HG02973 (cell line): Measurements from ENCODE around the gene PRKG1.

ENCODE experiments used
- ATAC-seq: cut with Tn5 transposase; IDR thresholded peaks from one replicate; pipeline ENCODE4 v1.9.1; 2021; ENCODE audit warnings: moderate library complexity; ENCODE audit not compliant: unreplicated experiment

Gene PRKG1

DNA sequence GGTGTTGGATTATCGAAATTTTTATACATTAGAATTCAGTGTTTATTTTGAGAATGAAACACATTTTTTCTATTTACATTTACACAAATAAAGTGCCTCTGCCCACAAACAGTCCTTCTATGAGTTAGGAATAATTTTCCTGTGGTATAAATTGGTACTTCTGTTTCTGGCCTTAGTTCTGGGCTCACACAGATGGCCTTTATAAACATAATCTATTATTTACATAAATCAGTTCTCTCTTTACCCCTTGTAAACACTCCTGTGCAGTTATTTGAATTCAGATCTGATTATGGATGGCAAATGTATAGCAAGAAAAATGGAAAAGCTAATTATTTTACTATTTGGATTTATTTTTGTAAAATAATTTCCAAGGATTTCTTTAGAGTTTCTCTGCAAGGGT lies 143.2 kb downstream of the PRKG1 start:
- ATAC-seq: no peak

DNA sequence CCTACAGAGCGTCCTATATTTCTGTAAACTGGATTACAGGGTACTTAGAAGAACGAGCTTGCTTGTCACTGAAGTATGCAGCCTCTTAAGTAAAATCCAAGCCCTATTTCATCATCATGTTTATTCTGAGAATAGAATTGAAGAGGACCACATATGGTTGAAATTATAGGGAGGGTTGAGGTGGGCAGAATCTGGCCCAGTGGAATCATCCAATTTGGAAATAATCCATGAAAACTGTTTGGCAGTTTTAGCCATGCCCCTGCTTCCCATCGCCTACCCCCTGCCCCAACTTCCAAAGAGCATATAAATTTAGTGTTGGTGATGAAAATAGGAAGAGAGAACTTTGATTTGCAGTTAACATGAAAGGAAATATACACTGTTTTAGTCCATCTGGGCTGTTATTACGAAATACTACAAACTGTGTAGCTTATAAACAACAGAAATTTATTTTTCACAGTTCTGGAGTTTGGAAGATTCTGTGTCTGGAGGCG lies 150.4 kb downstream of the PRKG1 start:
- no peak for ATAC-seq

DNA sequence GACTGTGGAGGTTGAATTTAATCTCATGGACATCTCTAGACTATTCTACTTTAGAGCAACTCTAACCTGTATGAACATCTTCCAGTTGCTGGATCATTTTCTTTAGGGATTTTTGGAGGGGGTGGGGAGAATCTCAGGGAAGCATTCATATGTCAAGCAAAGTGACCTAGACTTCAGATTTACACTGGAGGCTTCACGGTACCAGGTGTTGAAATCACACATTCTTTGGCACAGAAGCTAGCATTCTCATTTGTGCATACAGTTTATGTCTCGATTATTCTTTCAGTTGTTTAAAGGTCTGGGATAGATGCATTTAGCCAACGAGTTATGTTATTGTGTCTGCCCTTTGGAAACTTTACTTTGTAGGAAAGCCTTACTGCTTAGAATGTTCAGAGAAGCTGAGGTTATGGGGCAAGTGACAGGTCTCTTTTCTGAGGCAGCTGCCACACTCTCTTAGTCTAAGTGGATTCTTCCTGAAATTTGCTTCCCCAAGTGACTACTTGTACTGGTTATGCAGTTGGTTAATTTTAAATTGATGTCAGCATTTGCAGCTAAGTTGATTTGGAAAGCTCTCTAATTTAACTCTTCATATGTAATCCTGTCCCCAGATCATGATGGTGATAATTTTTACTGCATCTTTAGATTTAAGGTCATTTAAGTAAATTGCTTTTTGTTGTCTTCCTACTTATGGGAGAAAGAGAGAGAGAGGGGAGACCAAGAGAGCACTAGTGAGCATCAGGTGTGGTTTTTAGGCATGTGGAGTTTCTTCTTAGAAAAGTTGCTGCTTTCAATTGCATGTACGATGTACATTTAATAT lies 153.8 kb downstream of the PRKG1 start:
- ATAC-seq: no peak

DNA sequence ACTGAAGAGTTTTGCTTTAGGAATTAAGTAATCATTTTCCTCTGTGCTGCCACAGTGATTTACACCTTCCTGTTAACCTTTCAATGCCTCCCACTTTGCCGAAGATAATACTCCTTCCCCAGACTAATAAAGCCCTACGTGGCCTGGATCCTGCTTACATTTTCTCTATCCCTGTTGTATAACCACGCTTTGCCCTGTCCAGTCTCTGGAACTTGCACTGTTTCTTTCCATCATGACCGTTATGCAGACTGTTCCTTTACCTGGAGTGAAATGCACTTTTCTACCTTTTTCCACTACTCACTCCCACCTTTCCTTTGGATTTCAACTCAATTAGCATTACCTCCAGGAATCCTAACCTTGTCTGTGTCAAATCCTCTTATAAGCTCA lies 154.4 kb downstream of the PRKG1 start:
- no peak for ATAC-seq

DNA sequence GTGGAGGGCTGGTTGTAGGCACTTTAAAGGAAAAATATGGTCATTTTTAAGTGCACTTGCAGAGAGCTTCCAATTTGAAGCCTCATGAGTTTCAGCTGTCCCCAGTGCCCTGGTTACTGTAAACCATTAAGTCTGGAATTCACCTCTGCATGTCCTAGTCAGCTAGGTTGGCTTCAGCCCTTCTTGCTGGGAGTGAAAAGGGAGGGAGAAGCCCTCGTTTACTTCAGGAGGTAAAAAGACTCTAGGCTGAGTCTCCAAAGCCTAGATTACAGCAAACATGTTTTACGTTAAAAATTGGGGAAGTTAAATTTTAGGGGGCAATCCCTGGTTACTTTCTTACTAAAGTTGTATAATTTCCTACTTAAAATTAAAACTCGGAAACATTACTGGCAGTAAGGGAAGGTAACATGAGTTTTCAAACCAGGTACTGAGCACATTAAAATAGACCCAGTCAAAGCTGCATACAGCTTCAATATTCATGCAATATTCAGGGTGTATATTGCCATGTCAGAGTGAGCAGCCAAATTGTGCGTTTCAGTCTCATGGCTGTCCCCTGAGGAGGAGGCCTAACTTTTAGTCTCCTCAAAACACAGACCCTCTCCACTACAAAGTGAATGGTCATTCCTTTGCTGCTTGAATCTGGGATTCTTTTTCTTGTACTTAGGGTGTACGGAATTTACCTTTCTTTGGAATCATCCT lies 156.7 kb downstream of the PRKG1 start:
- no peak for ATAC-seq

DNA sequence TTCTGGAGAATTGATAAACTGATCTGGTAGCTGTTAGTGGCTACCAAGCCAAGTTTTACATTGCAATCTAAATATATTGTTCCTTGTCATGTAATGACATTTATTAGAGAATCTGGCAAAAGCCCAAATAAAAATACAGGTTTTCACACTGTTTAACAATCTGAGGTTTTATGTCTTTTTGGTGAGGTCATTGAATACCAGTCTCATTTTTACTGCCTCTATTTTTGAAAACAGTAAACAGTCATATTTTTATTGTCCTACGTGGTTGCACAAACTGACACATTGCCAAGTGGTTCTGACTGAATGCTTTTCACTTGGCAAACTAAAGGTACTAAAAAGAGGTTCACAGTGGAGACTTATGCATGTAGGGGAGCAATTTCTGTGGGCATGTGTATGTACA lies 157.5 kb downstream of the PRKG1 start:
- no peak for ATAC-seq

DNA sequence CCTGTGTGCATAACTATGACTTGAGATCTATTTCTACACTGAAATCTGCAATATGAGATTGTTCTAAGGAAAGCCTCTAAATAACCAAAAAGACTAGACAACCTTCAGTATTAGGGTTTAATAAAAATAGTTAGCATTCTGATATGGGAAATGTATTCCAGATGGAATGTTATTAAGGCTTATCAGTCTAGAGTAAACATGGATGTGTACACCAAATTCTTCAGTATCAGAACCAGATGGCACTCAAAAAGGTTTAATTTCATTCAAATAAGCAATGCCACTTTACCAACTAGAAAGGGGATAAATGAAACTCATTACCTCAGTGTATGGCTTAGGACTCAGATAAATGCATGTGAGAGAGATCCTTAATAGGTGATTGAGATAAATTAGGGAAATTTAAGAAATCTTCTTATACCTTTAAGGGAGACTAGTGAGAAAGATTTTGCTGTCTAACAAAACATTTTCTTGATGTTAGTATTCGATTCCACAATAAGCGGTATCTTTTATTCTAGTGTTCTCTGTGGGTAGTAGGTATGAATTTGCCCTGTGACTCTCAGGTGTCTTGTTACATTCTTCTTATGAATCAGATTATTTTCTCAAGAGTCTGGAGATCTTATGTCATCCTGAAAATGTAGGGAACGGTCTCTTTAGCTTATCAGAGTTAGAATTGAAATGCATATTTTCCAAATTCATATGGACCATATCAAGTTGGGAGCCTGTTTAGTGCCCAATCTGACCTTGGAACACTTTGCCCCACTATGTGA lies 159.2 kb downstream of the PRKG1 start:
- ATAC-seq: no peak

DNA sequence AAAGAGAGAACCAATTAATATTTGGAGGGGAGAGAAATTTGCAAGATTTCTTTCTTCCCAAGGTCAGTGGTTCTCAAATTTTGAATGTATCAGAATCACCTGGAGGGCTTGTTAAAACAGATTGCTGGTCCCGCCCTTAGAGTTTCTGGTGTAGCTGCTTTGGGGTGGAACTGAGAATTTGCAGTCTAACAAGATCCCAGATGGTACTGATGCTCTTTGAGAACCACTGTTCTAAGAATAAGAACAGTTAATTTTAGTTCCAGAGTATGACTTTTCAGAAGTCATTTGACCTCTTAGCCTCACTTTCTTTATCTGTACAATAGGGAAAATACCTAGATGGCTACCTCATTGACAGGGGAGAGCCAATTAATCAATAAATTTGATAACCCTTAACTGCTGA lies 161.6 kb downstream of the PRKG1 start:
- no peak for ATAC-seq

DNA sequence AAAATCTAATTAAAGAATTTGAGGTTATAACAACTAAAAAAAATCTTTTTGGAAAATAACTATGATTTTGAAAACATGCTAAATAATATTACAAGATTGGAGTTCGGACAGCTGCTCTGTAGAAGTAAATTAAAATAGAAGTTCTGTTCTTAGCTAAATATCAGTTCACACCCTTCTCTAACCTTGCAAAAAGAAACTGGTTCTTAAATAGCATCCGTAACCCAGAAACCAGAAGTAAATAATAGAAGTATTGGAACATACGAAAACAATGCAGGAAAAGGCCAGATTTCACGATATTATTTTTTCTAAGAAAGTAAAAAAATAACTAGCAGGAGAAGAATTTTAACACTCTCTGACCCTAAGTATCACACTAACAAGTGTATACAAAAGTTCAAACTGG lies 164.7 kb downstream of the PRKG1 start:
- ATAC-seq: no peak

DNA sequence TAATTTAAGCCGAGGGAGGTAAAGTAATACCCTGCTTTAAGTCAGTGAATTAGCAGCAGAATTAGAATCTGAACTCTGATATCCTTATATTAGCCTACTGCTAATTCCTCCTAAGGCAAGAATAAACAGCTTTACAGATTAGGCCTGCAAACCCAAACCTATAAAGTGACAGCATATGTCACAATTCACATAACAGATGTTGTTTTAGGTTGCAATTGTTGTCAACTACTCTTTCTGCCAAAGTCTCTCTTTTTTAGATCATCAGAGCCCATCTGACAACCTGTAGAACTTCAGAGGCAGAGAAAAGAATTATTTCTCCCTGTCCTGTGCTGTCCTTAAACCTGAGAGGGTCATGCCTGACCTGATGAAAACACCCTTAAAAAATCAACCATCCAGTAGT lies 167.2 kb downstream of the PRKG1 start:
- no peak for ATAC-seq

DNA sequence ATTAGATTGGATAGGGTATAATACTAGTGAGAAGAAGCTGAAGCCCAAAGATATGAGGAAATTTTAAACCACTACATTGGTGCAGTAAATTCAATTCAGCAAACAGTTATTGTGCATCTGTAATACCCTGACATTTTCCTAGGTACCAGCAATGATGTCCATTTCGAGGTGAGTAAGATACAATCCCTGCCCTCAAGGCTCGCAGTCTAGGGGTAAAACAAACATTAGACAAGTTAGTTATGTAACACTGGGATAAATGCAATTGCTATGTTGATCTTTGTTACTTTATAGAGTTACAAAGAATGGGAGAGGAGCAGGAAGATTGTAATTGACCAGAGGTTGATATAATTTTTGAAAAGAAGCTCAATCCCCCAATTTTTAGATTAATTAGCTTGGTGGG lies 168.1 kb downstream of the PRKG1 start:
- no peak for ATAC-seq

DNA sequence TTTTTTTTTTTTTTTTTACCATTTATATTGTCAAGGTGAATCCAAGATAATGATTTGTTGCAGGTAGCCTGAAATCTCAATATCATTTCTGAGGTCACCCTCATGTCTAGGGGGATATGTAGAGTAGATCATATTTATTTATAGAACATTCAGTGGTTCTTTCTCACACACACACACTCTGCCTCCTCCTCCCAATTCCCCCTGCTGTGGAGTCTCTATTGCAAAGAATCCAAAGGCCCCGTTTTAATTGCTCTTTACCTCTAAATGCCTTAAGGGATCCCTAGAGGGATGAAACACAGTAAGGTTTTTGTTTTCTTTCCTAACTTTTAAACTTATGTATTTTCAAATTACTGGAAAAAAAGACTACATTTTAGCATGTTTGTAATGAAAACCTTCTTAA lies 170.0 kb downstream of the PRKG1 start:
- ATAC-seq: no peak

DNA sequence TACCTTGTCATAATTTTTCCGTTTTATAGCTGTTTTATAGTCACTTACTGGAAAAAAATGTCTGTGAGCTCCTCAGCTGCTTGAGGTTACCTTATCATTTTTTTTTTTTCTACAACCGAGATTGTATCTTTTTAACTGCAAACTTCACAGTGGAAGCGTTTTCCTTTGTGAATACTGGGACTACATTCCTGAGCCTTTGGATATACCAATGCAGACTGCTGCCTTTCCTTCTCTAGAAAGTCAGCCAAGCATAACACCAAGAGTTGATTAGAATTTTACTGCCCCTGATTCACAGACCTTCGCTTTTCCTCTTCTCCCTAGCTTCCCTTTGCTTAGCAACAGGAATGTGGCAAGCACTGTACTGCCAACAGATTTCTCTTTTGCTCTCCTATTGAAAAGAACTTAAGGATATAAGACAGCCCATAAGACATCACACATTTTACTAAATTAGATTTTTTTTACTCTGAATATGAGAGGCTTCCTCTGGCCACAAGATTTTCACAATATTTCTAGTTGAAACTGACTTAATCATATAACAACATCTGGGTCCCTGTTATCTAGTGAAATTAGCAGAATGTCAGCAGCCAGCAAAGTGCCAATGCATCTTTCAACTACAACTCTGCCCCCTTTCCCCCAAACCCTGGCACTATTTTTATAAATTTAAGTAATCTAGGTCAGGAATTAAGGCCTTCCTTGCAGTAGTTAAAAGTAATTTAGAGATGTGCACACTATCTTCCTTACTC lies 170.6 kb downstream of the PRKG1 start:
- ATAC-seq: no peak

DNA sequence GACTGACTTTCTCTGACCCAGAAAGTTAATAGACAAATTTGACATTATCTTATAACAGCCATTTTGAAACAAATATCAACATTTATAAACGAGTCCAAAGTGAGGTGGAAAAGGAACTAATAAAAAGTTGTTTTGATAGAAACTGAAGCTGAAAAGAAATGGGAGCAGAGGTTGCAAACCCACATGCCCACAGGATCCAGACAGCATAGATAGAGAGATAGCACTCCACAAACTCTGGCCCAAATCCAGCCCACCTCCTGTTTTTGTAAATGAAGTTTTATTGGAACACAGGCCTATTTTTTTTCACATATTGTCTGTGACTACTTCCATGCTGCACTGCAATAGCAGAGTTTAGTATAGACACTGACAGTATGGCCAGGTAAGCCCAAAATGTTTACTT lies 171.9 kb downstream of the PRKG1 start:
- ATAC-seq: no peak

DNA sequence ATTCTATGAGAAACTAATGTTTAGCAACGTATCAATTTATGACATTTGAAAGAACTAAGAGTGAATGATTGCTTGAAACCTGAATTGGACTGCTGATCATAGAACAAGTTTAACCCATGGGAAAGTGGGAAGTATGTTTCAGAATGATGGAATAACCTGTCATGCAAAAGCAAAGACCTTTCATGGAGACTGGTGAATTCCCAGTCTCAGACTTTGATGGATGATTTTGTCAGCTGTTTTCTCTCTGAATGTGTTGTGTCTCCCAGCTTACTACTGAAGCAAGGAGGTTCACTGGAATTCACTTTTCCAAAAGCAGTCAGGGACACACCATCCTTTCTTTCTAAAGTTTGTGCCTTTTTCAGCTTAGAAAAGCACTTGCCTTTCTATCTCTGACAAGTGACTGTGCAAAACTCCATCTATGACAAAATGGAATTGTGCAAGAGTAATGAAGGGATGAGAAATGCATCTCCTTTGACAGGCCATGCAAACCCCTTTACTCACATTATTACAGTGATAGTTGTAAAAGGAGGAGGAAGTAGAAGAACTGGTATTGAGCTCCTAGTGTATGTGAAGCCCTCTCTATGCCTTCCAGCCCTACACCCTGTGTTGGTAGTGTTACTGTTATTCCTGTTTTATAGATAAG lies 176.1 kb downstream of the PRKG1 start:
- ATAC-seq: no peak

DNA sequence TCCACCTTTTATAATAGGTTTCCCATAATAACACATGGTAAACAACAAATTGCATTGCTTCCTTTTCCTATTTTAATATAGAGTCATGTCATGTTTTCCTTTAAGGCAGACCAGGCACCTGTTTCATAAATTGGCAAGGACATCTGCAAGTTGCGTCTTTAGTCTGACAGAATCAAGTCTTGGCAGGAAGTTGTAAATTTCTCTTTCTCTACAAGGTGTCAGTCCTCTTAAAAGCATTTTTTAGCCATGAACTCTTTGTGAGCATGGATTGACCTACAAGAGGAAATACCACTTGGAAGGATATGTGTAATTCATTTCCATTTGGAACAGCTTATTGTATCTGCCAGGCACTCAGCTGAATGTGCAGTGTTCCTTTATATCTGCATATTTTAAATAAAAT lies 176.8 kb downstream of the PRKG1 start:
- no peak for ATAC-seq

DNA sequence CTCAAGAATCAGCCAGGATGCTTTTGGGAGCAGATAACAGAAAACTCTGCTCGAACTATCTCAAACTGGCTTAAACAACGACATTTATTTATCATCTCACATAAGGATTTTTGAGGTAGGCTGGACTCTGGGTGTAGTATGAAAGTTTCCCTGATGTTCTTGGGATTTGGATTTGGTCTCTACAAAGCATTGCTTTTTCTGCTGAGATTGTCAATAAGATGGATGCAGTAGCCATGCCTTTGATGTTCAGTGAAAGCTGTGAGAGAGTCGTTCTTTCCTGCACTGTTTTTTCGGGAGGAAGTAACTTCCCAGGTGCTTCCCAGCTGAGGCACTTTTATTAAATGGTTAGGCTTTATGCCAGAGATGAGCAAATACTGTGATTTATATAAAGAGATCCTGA lies 181.1 kb downstream of the PRKG1 start:
- no peak for ATAC-seq

DNA sequence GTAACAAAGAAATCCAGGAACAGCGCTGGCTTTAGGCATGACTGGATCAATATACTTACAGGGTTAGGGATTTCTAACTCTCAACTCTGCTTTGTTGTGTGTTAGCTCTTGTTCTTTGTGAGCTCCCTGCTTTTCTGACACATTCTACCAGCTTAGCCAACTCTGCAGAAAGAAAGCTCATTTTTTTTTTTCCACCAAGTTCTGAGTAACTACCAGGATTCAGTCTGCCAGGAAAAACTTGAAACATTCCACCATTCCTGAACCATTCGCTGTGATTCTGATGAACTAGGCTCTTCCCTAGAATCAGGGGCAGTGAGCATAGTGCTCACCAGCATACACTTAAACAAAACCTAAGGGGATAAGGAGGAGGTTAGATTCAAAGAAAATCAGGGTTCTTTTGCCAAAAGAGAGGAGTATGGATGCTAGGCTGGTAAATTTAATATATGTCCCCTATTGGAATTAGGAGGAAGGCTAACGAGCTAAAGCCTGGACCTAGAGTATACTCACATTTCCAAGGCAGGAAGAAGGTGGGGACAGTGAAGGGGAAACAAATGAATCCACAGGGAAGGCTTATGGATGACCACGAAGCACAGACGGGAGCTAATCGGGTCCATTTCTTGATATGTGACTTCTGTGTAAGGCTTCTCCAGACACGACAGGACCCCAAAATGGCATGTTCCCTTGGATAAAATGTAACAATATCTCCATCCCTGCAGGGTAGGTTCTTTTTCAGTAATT lies 183.4 kb downstream of the PRKG1 start:
- ATAC-seq: no peak

DNA sequence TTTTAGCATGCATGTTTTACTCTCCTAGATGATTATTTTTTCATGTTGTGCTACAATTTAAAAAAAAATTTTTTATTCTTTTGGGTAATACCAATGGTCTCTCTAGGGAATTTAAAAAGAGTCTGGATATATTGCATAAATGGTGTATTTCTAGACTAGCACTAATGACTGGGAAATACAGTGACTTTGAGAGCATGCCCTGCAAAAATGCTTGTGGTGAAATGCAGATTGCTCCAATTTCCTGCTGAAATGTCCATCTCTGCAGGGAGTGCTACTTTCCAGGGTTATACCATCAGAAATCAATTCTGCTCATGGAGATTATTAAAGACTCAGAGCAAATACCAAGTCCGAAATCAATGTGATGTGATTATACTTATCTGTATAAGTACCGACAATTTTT lies 186.1 kb downstream of the PRKG1 start:
- ATAC-seq: no peak

DNA sequence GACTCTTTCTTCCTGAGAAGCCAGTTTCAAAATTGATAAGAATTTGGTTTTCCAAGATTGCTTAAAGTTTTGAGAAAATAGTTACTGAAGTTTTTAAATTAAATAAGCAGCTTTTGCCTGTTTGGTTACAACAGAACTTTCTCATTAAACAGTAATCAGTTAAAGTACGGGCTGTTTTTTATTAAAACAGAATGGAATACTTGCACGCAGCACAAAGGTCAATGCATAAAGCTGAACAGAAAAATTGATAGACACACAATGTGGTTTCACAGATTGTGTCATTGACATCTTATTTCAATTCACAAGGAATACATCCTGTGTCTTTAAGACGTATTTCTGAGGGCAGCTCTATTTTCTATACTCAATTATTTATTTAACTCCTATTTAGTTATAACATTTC lies 192.2 kb downstream of the PRKG1 start:
- ATAC-seq: no peak
